Fibroblast of skin of right biceps (primary cell): Measurements from ENCODE around the gene AIMP1.
"Not testable (repeated sequence)": the region's sequence is repeated elsewhere in the genome, so short reads cannot be mapped to it uniquely, and the experiment has no call there.

Source experiments
- DNase-seq: peaks from one replicate; pipeline ENCODE4 v3.0.0-alpha.2; 2013

The AIMP1 gene

GRCh38 chr4:106353786-106354185, 37.4 kb downstream of the AIMP1 start:
- DNase-seq: no peak

- DNase-seq: no peak
Measured at GRCh38 chr4:106355193-106355592, 38.8 kb downstream of the AIMP1 start.

GRCh38 chr4:106358899-106359298, 42.5 kb downstream of the AIMP1 start:
- DNase-seq: peak; percentile 88

GRCh38 chr4:106362086-106362825, 45.9 kb downstream of the AIMP1 start:
- no peak for DNase-seq

GRCh38 chr4:106364282-106364681, 47.9 kb downstream of the AIMP1 start:
- no peak for DNase-seq

- DNase-seq: peak; percentile 95
Measured at GRCh38 chr4:106365613-106366012, 49.3 kb downstream of the AIMP1 start.

GRCh38 chr4:106366026-106366425, 49.7 kb downstream of the AIMP1 start:
- DNase-seq: peak; percentile 82

GRCh38 chr4:106367072-106367471, 50.7 kb downstream of the AIMP1 start:
- DNase-seq: peak; percentile 22

- no peak for DNase-seq
Measured at GRCh38 chr4:106368678-106369077, 52.3 kb downstream of the AIMP1 start, which contains the start of gene GIMD1. Gene GIMD1, minus strand, starts transcription at chr4:106368778. Its CDS starts 1,343 bp downstream, at chr4:106367435.

GRCh38 chr4:106369456-106370060, 53.2 kb downstream of the AIMP1 start:
- peak; percentile 84 for DNase-seq

GRCh38 chr4:106370214-106370613, 53.9 kb downstream of the AIMP1 start:
- DNase-seq: no peak

GRCh38 chr4:106371161-106371560, 54.8 kb downstream of the AIMP1 start:
- no peak for DNase-seq

GRCh38 chr4:106373026-106373425, 56.7 kb downstream of the AIMP1 start:
- no peak for DNase-seq

GRCh38 chr4:106380179-106380578, 63.8 kb downstream of the AIMP1 start:
- no peak for DNase-seq

GRCh38 chr4:106384878-106385277, 68.5 kb downstream of the AIMP1 start:
- no peak for DNase-seq

- no peak for DNase-seq
Measured at GRCh38 chr4:106385853-106386393, 69.6 kb downstream of the AIMP1 start.

GRCh38 chr4:106395582-106395981, 79.2 kb downstream of the AIMP1 start:
- no peak for DNase-seq

GRCh38 chr4:106398898-106399297, 82.5 kb downstream of the AIMP1 start:
- not testable (repeated sequence) for DNase-seq
